ENCODE data around the gene HELZ.

GRCh38 chr17:67178555-67178954 lies 66.4 kb downstream of the HELZ start:
- TF ChIP-seq CTCF (IDR thresholded peaks at IDR 0.05) (no peak), EZH2 (IDR thresholded peaks at IDR 0.05) (no peak)
